OCI-LY3 (cell line): ENCODE data around the gene LMCD1.

Experiments
- H2AFZ ChIP-seq: fragments of 200-600, 300-600 bp; shearing (Covaris generic); 2 replicates; pipeline ENCODE4 v1.6.0; 2014; ENCODE audit warnings: antibody characterized with exemption, low read depth, low read length
- H3K27ac ChIP-seq: fragments of 200-600, 300-600 bp; sonication (generic); 2 replicates; pipeline ENCODE4 v1.5.1; 2014; ENCODE audit warnings: mild to moderate bottlenecking, low read length, moderate library complexity, mixed read lengths
- H3K27me3 ChIP-seq: fragments of 200-600, 300-600 bp; sonication (generic); 2 replicates; pipeline ENCODE4 v1.6.1; 2014; ENCODE audit warnings: low read depth, low read length, mixed read lengths
- H3K36me3 ChIP-seq: fragments of 200-600, 300-600 bp; sonication (generic); replicated peaks from 2 replicates; pipeline ENCODE3; 2014; ENCODE audit warnings: low read depth, low read length, mixed read lengths
- H3K4me1 ChIP-seq: fragments of 300-600, 200-600 bp; sonication (generic); 2 replicates; pipeline ENCODE4 v1.6.1; 2014; ENCODE audit warnings: low read length, mixed read lengths
- H3K4me2 ChIP-seq: fragments of 200-600, 300-600 bp; sonication (generic); 2 replicates; pipeline ENCODE4 v1.6.1; 2014; ENCODE audit warnings: low read length, mixed read lengths
- H3K4me3 ChIP-seq: fragments of 300-600, 200-600 bp; sonication (generic); 2 replicates; pipeline ENCODE4 v1.5.1; 2014; ENCODE audit warnings: antibody characterized with exemption, mild to moderate bottlenecking, low read length, moderate library complexity
- H3K79me2 ChIP-seq: fragments of 300-600, 200-600 bp; shearing (Covaris generic); 2 replicates; pipeline ENCODE4 v1.6.1; 2014; ENCODE audit warnings: mild to moderate bottlenecking, low read length, mixed read lengths
- H3K9ac ChIP-seq: fragments of 300-600, 200-600 bp; shearing (Covaris generic); 2 replicates; pipeline ENCODE4 v1.6.0; 2014; ENCODE audit warnings: mild to moderate bottlenecking, low read length, moderate library complexity
- H3K9me3 ChIP-seq: fragments of 200-600, 300-600 bp; shearing (Covaris generic); 2 replicates; pipeline ENCODE4 v1.6.1; 2014; ENCODE audit warnings: low read length, mixed read lengths; ENCODE audit not compliant: insufficient read depth
- H4K20me1 ChIP-seq: fragments of 200-600, 300-600 bp; sonication (generic); 2 replicates; pipeline ENCODE4 v1.6.1; 2016; ENCODE audit warnings: low read length, mixed read lengths; ENCODE audit not compliant: insufficient read depth
- EZH2phosphoT487 ChIP-seq: fragments of 200-600 bp; shearing (Covaris generic); IDR thresholded peaks from 2 replicates; pipeline ENCODE4 v1.6.1; 2018; ENCODE audit warnings: antibody characterized with exemption, mixed run types, low read depth
- TF ChIP-seq, protein P1 (sequence below): fragments of 200-600, 300-600 bp; sonication (generic); IDR thresholded peaks from 2 replicates; pipeline ENCODE4 v1.5.1; 2014; ENCODE audit warnings: antibody characterized with exemption, low read length, low read depth

Gene LMCD1

DNA sequence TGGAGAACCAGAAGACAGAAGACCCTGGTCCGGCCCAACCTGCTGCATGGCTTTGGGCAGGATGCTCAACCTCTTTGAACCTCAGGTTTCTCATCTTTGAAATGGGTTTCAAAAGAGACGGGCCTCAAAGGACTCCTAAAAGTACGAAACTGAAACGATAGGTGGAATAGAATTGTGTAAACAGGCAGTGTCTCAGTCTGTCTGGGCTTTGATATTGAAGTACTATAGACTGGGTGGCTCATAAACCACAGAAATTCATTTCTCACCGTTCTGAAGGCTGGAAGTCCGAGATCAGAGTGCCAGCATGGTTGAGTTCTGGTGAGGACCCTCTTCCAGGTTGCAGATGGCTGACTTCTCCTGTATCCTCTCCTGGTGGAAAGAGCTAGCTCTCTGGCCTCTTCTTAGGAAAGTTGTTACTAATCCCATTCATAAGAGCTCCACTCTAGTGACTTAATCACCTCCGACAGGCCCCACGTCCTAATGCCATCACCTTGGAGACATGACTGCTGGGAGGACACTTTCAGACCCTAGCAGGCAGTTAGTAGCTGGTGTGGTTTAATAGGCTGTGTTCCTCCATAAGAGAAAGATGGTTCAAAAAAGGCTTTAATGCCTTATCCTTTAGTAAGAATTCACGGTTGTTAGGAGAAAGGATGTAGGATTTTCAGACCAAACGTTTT lies 107.3 kb downstream of the LMCD1 start:
- H3K9me3 ChIP-seq = no peaks in the 10 kb centered on the region
- TF ChIP-seq, protein P1, sequence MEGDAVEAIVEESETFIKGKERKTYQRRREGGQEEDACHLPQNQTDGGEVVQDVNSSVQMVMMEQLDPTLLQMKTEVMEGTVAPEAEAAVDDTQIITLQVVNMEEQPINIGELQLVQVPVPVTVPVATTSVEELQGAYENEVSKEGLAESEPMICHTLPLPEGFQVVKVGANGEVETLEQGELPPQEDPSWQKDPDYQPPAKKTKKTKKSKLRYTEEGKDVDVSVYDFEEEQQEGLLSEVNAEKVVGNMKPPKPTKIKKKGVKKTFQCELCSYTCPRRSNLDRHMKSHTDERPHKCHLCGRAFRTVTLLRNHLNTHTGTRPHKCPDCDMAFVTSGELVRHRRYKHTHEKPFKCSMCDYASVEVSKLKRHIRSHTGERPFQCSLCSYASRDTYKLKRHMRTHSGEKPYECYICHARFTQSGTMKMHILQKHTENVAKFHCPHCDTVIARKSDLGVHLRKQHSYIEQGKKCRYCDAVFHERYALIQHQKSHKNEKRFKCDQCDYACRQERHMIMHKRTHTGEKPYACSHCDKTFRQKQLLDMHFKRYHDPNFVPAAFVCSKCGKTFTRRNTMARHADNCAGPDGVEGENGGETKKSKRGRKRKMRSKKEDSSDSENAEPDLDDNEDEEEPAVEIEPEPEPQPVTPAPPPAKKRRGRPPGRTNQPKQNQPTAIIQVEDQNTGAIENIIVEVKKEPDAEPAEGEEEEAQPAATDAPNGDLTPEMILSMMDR = no peak
- TF ChIP-seq EZH2phosphoT487 = no peak
- no peak overlapping the region for H2AFZ ChIP-seq
- no peaks in the 10 kb centered on the region for H3K79me2 ChIP-seq
- H3K4me1 ChIP-seq = peaks cover 3% of the 10 kb centered on the region; the same call in 1 of the 2 replicates
- H3K27me3 ChIP-seq = 0 out of 2 replicates have a peak, but pooled peaks cover 6% of the 10 kb centered on the region
- no peak overlapping the region for H3K4me2 ChIP-seq
- no peaks in the 10 kb centered on the region for H3K36me3 ChIP-seq
- H3K9ac ChIP-seq = no peak overlapping the region
- H4K20me1 ChIP-seq = no peaks in the 10 kb centered on the region
- no peak overlapping the region for H3K27ac ChIP-seq
- H3K4me3 ChIP-seq = no peak overlapping the region

GRCh38 chr3:8610951-8611350 lies 109.3 kb downstream of the LMCD1 start:
- Histone ChIP-seq H3K36me3 (no peaks in the 10 kb centered on the region), H3K9me3 (no peaks in the 10 kb centered on the region), H3K27me3 (0 out of 2 replicates have a peak, but pooled peaks cover 6% of the 10 kb centered on the region), H3K79me2 (no peaks in the 10 kb centered on the region), H4K20me1 (no peaks in the 10 kb centered on the region), H3K4me3 (no peak overlapping the region), H3K4me1 (peaks cover 3% of the 10 kb centered on the region; the same call in 1 of the 2 replicates), H3K4me2 (no peak overlapping the region), H2AFZ (no peak overlapping the region), H3K9ac (no peak overlapping the region), H3K27ac (no peak overlapping the region)
- TF ChIP-seq EZH2phosphoT487 = no peak
- TF ChIP-seq, protein P1 = no peak

DNA sequence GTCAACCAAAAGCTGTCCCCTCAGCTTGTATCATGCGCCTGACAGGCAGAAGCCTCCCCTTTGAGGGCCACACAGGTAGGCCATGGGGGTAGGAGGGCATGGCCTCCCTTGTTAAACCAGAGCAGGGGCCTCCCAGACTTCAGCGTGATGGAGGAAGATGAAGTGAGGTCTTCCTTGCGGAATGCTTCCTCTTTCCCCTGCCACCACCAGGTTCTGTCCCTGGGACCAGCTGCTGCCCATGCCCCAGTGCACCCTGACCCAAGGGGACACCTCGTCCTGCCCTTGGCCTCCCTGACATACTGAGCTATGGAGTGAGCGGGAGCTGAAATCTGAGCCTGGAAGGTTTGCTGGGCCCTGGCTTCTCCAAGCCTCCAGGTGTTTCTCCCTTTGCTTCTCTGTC lies 116.3 kb downstream of the LMCD1 start:
- Histone ChIP-seq H3K4me2 (no peak overlapping the region), H3K79me2 (no peaks in the 10 kb centered on the region), H3K27ac (no peak overlapping the region), H2AFZ (no peak overlapping the region), H3K9ac (no peak overlapping the region), H3K27me3 (no peaks in the 10 kb centered on the region), H4K20me1 (no peaks in the 10 kb centered on the region), H3K9me3 (no peaks in the 10 kb centered on the region), H3K4me1 (no peaks in the 10 kb centered on the region), H3K36me3 (no peaks in the 10 kb centered on the region), H3K4me3 (no peak overlapping the region)
- TF ChIP-seq, protein P1 = no peak
- no peak for TF ChIP-seq EZH2phosphoT487

- Histone ChIP-seq H3K4me1 (peaks cover 5% of the 10 kb centered on the region; the same call in 1 of the 2 replicates), H2AFZ (no peak overlapping the region), H3K4me3 (no peak overlapping the region)
Measured at GRCh38 chr3:8618950-8619349, 117.3 kb downstream of the LMCD1 start.

More at GRCh38 chr3:8618950-8619349, 117.3 kb downstream of the LMCD1 start:
- TF ChIP-seq, protein P1 = no peak
- no peak for TF ChIP-seq EZH2phosphoT487
- Histone ChIP-seq H3K27me3 (no peaks in the 10 kb centered on the region), H3K9me3 (no peaks in the 10 kb centered on the region), H3K36me3 (no peaks in the 10 kb centered on the region), H3K9ac (no peak overlapping the region), H3K79me2 (no peaks in the 10 kb centered on the region), H3K4me2 (no peak overlapping the region), H3K27ac (no peak overlapping the region), H4K20me1 (no peaks in the 10 kb centered on the region)
